IMR-90 (cell line): Measurements from ENCODE around the gene RORB. TPM values are rescaled to one million over a fixed set of nuclear protein-coding genes. Genes with fewer than 3 reads are reported as not detected.

Source experiments
- ATAC-seq: fragments of 200-7000 bp; cut with Tn5 transposase; 2 replicates; pipeline ENCODE4 v1.9.1; 2020; ENCODE audit warnings: low read depth, mild to moderate bottlenecking, moderate library complexity
- BruUV-seq: library from RNA; stranded (reverse); fragments of 400-500 nt; replicated peaks from 2 replicates; lab custom pipeline; 2021; lab: Mats Ljungman, UMichigan
- CTCF ChIA-PET: fragments of 300-600 bp; formaldehyde crosslinking; extraction: SDS; loops from one replicate; lab custom pipeline; 2021; ENCODE audit warnings: antibody characterized with exemption; lab: Yijun Ruan, JAX
- POLR2A ChIA-PET: fragments of 300-600 bp; sonication (Branson Sonifier 250); formaldehyde crosslinking; loops from one replicate; lab custom pipeline; 2022; ENCODE audit warnings: antibody characterized with exemption; ENCODE audit not compliant: unreplicated experiment; lab: Charles Lee
- DNase-seq: peaks from one replicate; pipeline ENCODE4 v3.0.0; 2013
- H2AFZ ChIP-seq: replicated peaks from 2 replicates; pipeline ENCODE3; 2013; ENCODE audit warnings: low read length, mild to moderate bottlenecking; ENCODE audit not compliant: poor library complexity
- H2AK5ac ChIP-seq: 2 replicates; pipeline ENCODE4 v1.6.1; 2013; ENCODE audit warnings: low read depth, low read length, inconsistent platforms
- H2AK9ac ChIP-seq: replicated peaks from 2 replicates; pipeline ENCODE3; 2013; ENCODE audit warnings: mild to moderate bottlenecking, low read depth, low read length, moderate library complexity; ENCODE audit not compliant: poor library complexity
- H2BK120ac ChIP-seq: 2 replicates; pipeline ENCODE4 v1.6.1; 2013; ENCODE audit warnings: low read depth, low read length, inconsistent platforms
- H2BK15ac ChIP-seq: 3 replicates; pipeline ENCODE4 v1.6.1; 2013; ENCODE audit warnings: low read depth, low read length, inconsistent platforms
- H2BK20ac ChIP-seq: 2 replicates; pipeline ENCODE4 v1.6.1; 2013; ENCODE audit warnings: low read depth, mild to moderate bottlenecking, inconsistent platforms, low read length, moderate library complexity
- H2BK5ac ChIP-seq: 2 replicates; pipeline ENCODE4 v1.6.1; 2013; ENCODE audit warnings: mild to moderate bottlenecking, low read depth, low read length, inconsistent platforms; ENCODE audit not compliant: poor library complexity, severe bottlenecking
- H3K14ac ChIP-seq: replicated peaks from 2 replicates; pipeline ENCODE4 v1.6.1; 2013; ENCODE audit warnings: low read depth, low read length, inconsistent platforms
- H3K18ac ChIP-seq: 2 replicates; pipeline ENCODE4 v1.6.1; 2013; ENCODE audit warnings: low read depth, low read length, control low read depth
- H3K23ac ChIP-seq: 2 replicates; pipeline ENCODE4 v1.6.1; 2013; ENCODE audit warnings: low read depth, low read length, inconsistent platforms
- H3K27ac ChIP-seq: 2 replicates; pipeline ENCODE4 v1.5.1; 2013; ENCODE audit warnings: mild to moderate bottlenecking, control low read depth, low read length; ENCODE audit not compliant: insufficient read depth
- H3K27me3 ChIP-seq: 2 replicates; pipeline ENCODE4 v1.6.1; 2013; ENCODE audit warnings: low read length; ENCODE audit not compliant: control insufficient read depth, insufficient read depth
- H3K36me3 ChIP-seq: 2 replicates; pipeline ENCODE4 v1.6.1; 2013; ENCODE audit warnings: low read length, mixed read lengths; ENCODE audit not compliant: control insufficient read depth, insufficient read depth
- H3K4ac ChIP-seq: 2 replicates; pipeline ENCODE4 v1.6.1; 2013; ENCODE audit warnings: low read depth, low read length, inconsistent platforms
- H3K4me1 ChIP-seq: 2 replicates; pipeline ENCODE4 v1.6.1; 2013; ENCODE audit warnings: low read length, mixed read lengths; ENCODE audit not compliant: control insufficient read depth, insufficient read depth
- H3K4me2 ChIP-seq: 2 replicates; pipeline ENCODE4 v1.6.1; 2013; ENCODE audit warnings: low read depth, mild to moderate bottlenecking, control low read depth, low read length, moderate library complexity
- H3K4me3 ChIP-seq: 2 replicates; pipeline ENCODE4 v1.5.1; 2013; ENCODE audit warnings: low read depth, mild to moderate bottlenecking, control low read depth, low read length, moderate library complexity; ENCODE audit not compliant: insufficient read depth
- H3K56ac ChIP-seq: 2 replicates; pipeline ENCODE4 v1.6.1; 2013; ENCODE audit warnings: low read length, inconsistent platforms; ENCODE audit not compliant: insufficient read depth; ENCODE audit errors: extremely low read depth
- H3K79me1 ChIP-seq, 2 experiments: 2 replicates each; pipeline ENCODE4 v1.6.1; 2013; ENCODE audit warnings: low read length in 2 of 2, inconsistent platforms in 1 of 2, low read depth in 1 of 2
- H3K9ac ChIP-seq: 2 replicates; pipeline ENCODE4 v1.6.1; 2013; ENCODE audit warnings: low read depth, low read length, control low read depth
- H3K9me1 ChIP-seq: 2 replicates; pipeline ENCODE4 v1.6.1; 2013; ENCODE audit warnings: low read length, inconsistent platforms; ENCODE audit not compliant: insufficient read depth
- H3K9me3 ChIP-seq: 2 replicates; pipeline ENCODE4 v1.6.1; 2013; ENCODE audit warnings: low read length; ENCODE audit not compliant: control insufficient read depth, insufficient read depth
- H4K20me1 ChIP-seq: 2 replicates; pipeline ENCODE4 v1.6.1; 2013; ENCODE audit warnings: low read length, inconsistent platforms; ENCODE audit not compliant: insufficient read depth
- H4K5ac ChIP-seq: 2 replicates; pipeline ENCODE4 v1.6.1; 2013; ENCODE audit warnings: mild to moderate bottlenecking, low read depth, low read length, control low read depth
- H4K8ac ChIP-seq, 2 experiments: 2 replicates each; pipeline ENCODE4 v1.6.1; 2013; ENCODE audit warnings: low read depth in 2 of 2, low read length in 2 of 2, control low read depth in 1 of 2, inconsistent platforms in 1 of 2
- H4K91ac ChIP-seq: 2 replicates; pipeline ENCODE4 v1.6.1; 2013; ENCODE audit warnings: low read depth, low read length, inconsistent platforms; ENCODE audit not compliant: insufficient read depth
- BHLHE40 ChIP-seq: fragments of 150-350 bp; IDR thresholded peaks from 2 replicates; pipeline ENCODE4 v1.6.1; 2016; ENCODE audit warnings: mild to moderate bottlenecking, low read depth, low read length
- CEBPB ChIP-seq: IDR thresholded peaks from 2 replicates; pipeline ENCODE4 v1.6.1; 2012; ENCODE audit warnings: low read depth, low read length, improper control_type of control experiment
- CHD1 ChIP-seq: IDR thresholded peaks from 2 replicates; pipeline ENCODE4 v1.6.1; 2012; ENCODE audit warnings: low read depth, low read length, improper control_type of control experiment
- CTCF ChIP-seq: conservative IDR thresholded peaks from 2 replicates; pipeline ENCODE4 v1.5.1; 2012; ENCODE audit warnings: mild to moderate bottlenecking, low read depth, low read length, improper control_type of control experiment
- ELK1 ChIP-seq: fragments of 150-350 bp; IDR thresholded peaks from 2 replicates; pipeline ENCODE4 v1.6.1; 2016; ENCODE audit warnings: low read depth, mild to moderate bottlenecking, low read length, moderate library complexity, borderline replicate concordance
- FOS ChIP-seq: fragments of 150-350 bp; IDR thresholded peaks from 2 replicates; pipeline ENCODE4 v1.6.1; 2016; ENCODE audit warnings: low read depth, low read length
- MAZ ChIP-seq: IDR thresholded peaks from 2 replicates; pipeline ENCODE4 v1.6.1; 2012; ENCODE audit warnings: low read depth, mild to moderate bottlenecking, low read length, improper control_type of control experiment, moderate library complexity, borderline replicate concordance
- MXI1 ChIP-seq: IDR thresholded peaks from 2 replicates; pipeline ENCODE4 v1.6.1; 2012; ENCODE audit warnings: low read depth, mild to moderate bottlenecking, low read length, moderate library complexity, borderline replicate concordance
- NFE2L2 ChIP-seq: fragments of 150-350 bp; IDR thresholded peaks from 2 replicates; pipeline ENCODE4 v1.6.1; 2016; ENCODE audit warnings: low read depth, mild to moderate bottlenecking, low read length
- POLR2A ChIP-seq: IDR thresholded peaks from 2 replicates; pipeline ENCODE4 v1.6.1; 2012; ENCODE audit warnings: mild to moderate bottlenecking, low read depth, low read length
- RAD21 ChIP-seq: IDR thresholded peaks from 2 replicates; pipeline ENCODE4 v1.6.1; 2012; ENCODE audit warnings: low read length, improper control_type of control experiment
- RCOR1 ChIP-seq: IDR thresholded peaks from 2 replicates; pipeline ENCODE4 v1.6.1; 2012; ENCODE audit warnings: mild to moderate bottlenecking, low read length, improper control_type of control experiment; ENCODE audit not compliant: insufficient replicate concordance
- RFX5 ChIP-seq: IDR thresholded peaks from 2 replicates; pipeline ENCODE4 v1.8.0; 2012; ENCODE audit warnings: low read depth, mild to moderate bottlenecking, low read length, moderate library complexity
- SMC3 ChIP-seq: fragments of 150-350 bp; IDR thresholded peaks from 2 replicates; pipeline ENCODE4 v1.6.1; 2016; ENCODE audit warnings: low read depth, mild to moderate bottlenecking, antibody characterized with exemption, low read length, moderate library complexity
- USF2 ChIP-seq: fragments of 150-350 bp; IDR thresholded peaks from 2 replicates; pipeline ENCODE4 v1.6.1; 2017; ENCODE audit warnings: mild to moderate bottlenecking, antibody characterized with exemption, low read length, low read depth
- WGBS, 2 experiments: methylation state at CpG; one replicate each; pipeline versions ENCODE4 v1.1.5 to v1.1.7; 2013; ENCODE audit warnings: missing lambda C conversion rate in 2 of 2; ENCODE audit not compliant: insufficient read length in 1 of 2; ENCODE audit errors: extremely low coverage in 2 of 2; 5-methylcytosine and 5-hydroxymethylcytosine counted together
- dilution Hi-C: fragments of 300-500 bp; cut with HindIII; formaldehyde crosslinking; loops from one replicate; pipeline ENCODE4 v1.14.3; 2018; ENCODE audit warnings: low sequenced_read_pairs; ENCODE audit not compliant: unreplicated experiment
- in situ Hi-C: fragments of 300-500 bp; cut with MboI; formaldehyde crosslinking; loops from 3 replicates; pipeline ENCODE4 v1.14.3; 2019; ENCODE audit warnings: low sequenced_read_pairs, inconsistent platforms, mixed read lengths
- intact Hi-C: fragments of 100-400 bp; cut with micrococcal nuclease; formaldehyde crosslinking; loops from 2 replicates; pipeline ENCODE4 v1.10.0; 2022
- polyA plus RNA-seq, 3 experiments: library from polyadenylated mRNA; depleted of rRNA; stranded (reverse); fragments of >200 nt; gene quantifications; 2 replicates each; pipeline ENCODE4 v1.2.3, GENCODE V29; 2012; ENCODE audit warnings: low replicate concordance in 1 of 3
- total RNA-seq: library from RNA; depleted of rRNA; stranded (reverse); fragments of >200 nt; gene quantifications from 2 replicates; pipeline ENCODE4 v1.2.3, GENCODE V29; 2012

The RORB gene
- total and polyA plus RNA-seq, 2 of the 4 experiments (the other 2 are of a cell fraction), result not detected

DNA sequence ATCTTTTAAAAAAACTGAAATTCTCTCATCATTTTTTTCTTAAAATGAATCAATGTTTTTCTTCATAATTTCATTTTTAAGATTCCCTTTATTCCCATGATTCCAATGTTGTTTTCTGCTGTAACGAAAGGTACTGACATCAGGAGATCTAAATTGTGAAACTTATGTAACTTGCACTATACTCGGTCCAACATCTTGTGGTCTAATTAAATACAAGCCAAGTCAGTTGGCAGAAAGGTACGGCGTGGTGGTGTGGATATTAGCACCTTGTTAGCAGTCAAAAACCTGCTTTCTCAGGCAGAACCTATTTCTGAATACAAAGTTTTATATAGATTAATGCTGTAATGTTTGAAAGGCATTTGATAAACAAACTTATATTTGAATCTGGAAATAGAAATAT is 20.1 kb downstream of the RORB start:
- Histone ChIP-seq H3K4ac (no peak overlapping the region), H2AFZ (no peak overlapping the region), H3K27me3 (no peaks in the 10 kb centered on the region), H4K8ac (no peak overlapping the region), H3K23ac (no peak overlapping the region), H3K27ac (no peak overlapping the region), H2AK5ac (no peak overlapping the region), H3K18ac (no peak overlapping the region), H3K56ac (no peak overlapping the region), H2BK120ac (no peak overlapping the region), H3K9me1 (no peaks in the 10 kb centered on the region), H3K36me3 (no peaks in the 10 kb centered on the region), H4K5ac (no peak overlapping the region), H3K14ac (no peak overlapping the region), H3K9ac (no peak overlapping the region), H2AK9ac (no peak overlapping the region), H3K4me1 (no peaks in the 10 kb centered on the region), H3K4me2 (no peak overlapping the region), H4K91ac (no peak overlapping the region), H2BK15ac (no peak overlapping the region), H3K4me3 (no peak overlapping the region), H3K79me1 (no peaks in the 10 kb centered on the region), H4K20me1 (no peaks in the 10 kb centered on the region), H3K9me3 (no peaks in the 10 kb centered on the region), H2BK20ac (no peak overlapping the region), H2BK5ac (no peak overlapping the region)
- no TSS peak for BruUV-seq
- no peak for DNase-seq
- ChIA-PET CTCF (no interaction called here), POLR2A (no interaction called here)
- intact Hi-C loops (no loop called here), dilution Hi-C loops (no loop called here), in situ Hi-C loops (no loop called here)
- no peak for TF ChIP-seq SMC3
- no peak for TF ChIP-seq BHLHE40
- TF ChIP-seq USF2, result no peak
- TF ChIP-seq CEBPB, result no peak
- no peak for TF ChIP-seq RFX5
- no peak for TF ChIP-seq MXI1
- TF ChIP-seq RCOR1, result no peak
- no peak for TF ChIP-seq MAZ
- TF ChIP-seq FOS, result no peak
- TF ChIP-seq NFE2L2, result no peak
- TF ChIP-seq RAD21, result no peak
- no peak for TF ChIP-seq POLR2A
- TF ChIP-seq CHD1, result no peak
- no peak for TF ChIP-seq CTCF
- no peak for TF ChIP-seq ELK1
- ATAC-seq, result no peak
- no CpG with 5 or more reads among the region's 4 CpGs for WGBS, 2 experiments
